ENCODE measurements around the gene PTPRM. TPM values are rescaled to one million over a fixed set of nuclear protein-coding genes. Genes with fewer than 3 reads are reported as not detected.

Gene PTPRM
- total RNA-seq, 1 experiment from 2014 or later = not detected

DNA sequence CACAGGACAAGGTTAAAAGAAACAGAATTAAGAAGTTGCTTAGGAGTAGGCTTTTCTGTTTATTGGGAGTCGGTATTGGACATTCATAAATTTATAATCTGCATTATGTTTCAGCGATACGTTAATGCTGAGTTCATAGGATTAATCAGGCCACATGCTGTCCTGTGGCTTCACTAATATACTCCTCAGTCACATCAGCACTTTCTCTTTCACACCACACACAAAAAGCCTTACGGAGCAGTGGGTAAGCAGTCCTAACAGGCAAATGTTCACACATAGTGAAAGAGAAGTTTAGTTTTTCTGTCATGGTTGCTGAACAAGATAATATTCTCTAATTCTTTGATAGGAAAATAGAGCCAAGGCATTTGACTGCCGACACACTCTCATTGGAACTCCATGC is 630.4 kb downstream of the PTPRM start:
- ChIA-PET POLR2A (ENCODE audit: low non-redundant PET) (no interaction called here), CTCF (no interaction called here)
- BruUV-seq (replicated peaks) = no TSS peak
- peaks cover 13% of the 10 kb centered on the region for H3K9me3 ChIP-seq (ENCODE audit: low read depth, low read length, poor library complexity, severe bottlenecking)
- H3K27ac ChIP-seq (ENCODE audit: low read depth, low read length, poor library complexity, severe bottlenecking) = no peak overlapping the region
- no peak for DNase-seq (ENCODE audit: low spot score)
- no peaks in the 10 kb centered on the region for H3K27me3 ChIP-seq (replicated peaks; ENCODE audit: insufficient read depth, low read depth, low read length, poor library complexity)
- intact Hi-C loops (cut with micrococcal nuclease; ENCODE audit: unreplicated experiment) = no loop called here
- TF ChIP-seq, protein P1, sequence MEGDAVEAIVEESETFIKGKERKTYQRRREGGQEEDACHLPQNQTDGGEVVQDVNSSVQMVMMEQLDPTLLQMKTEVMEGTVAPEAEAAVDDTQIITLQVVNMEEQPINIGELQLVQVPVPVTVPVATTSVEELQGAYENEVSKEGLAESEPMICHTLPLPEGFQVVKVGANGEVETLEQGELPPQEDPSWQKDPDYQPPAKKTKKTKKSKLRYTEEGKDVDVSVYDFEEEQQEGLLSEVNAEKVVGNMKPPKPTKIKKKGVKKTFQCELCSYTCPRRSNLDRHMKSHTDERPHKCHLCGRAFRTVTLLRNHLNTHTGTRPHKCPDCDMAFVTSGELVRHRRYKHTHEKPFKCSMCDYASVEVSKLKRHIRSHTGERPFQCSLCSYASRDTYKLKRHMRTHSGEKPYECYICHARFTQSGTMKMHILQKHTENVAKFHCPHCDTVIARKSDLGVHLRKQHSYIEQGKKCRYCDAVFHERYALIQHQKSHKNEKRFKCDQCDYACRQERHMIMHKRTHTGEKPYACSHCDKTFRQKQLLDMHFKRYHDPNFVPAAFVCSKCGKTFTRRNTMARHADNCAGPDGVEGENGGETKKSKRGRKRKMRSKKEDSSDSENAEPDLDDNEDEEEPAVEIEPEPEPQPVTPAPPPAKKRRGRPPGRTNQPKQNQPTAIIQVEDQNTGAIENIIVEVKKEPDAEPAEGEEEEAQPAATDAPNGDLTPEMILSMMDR (conservative IDR thresholded peaks at IDR 0.05; ENCODE audit: low read depth, low read length) = no peak
- no peak for TF ChIP-seq EZH2 (IDR thresholded peaks at IDR 0.05; ENCODE audit: borderline replicate concordance, low read depth, low read length, poor library complexity, severe bottlenecking)
- no peaks in the 10 kb centered on the region for H3K4me1 ChIP-seq (ENCODE audit: insufficient read depth, low read length, poor library complexity, severe bottlenecking)
- H3K36me3 ChIP-seq (ENCODE audit: insufficient read depth, low read length, poor library complexity, severe bottlenecking) = no peaks in the 10 kb centered on the region
- no peak overlapping the region for H3K4me3 ChIP-seq (ENCODE audit: low read depth, low read length, poor library complexity, severe bottlenecking)

DNA sequence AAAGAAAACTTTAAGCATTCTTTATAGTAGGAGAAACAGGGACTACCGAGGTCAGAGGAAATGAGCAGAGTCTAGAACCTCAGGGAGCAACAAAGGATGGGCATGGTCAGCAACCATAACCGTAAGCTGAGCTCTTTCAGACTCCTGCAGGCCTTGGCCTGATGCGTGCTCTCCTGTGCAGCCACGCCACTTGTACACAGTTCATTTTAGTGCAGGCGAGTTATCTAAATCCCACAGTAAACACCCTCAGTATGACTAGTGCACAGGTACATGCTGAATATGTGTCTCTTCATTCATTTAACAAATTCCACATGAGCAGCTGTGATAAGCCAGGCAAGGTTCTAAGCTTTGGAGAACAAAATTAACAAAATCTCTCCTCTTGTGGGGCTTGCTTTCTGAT is 640.9 kb downstream of the PTPRM start:
- Histone ChIP-seq H3K27me3 (replicated peaks; ENCODE audit: insufficient read depth, low read depth, low read length, poor library complexity) (no peaks in the 10 kb centered on the region), H3K4me3 (ENCODE audit: low read depth, low read length, poor library complexity, severe bottlenecking) (no peak overlapping the region), H3K36me3 (ENCODE audit: insufficient read depth, low read length, poor library complexity, severe bottlenecking) (no peaks in the 10 kb centered on the region), H3K4me1 (ENCODE audit: insufficient read depth, low read length, poor library complexity, severe bottlenecking) (no peaks in the 10 kb centered on the region), H3K9me3 (ENCODE audit: low read depth, low read length, poor library complexity, severe bottlenecking) (no peaks in the 10 kb centered on the region), H3K27ac (ENCODE audit: low read depth, low read length, poor library complexity, severe bottlenecking) (no peak overlapping the region)
- ChIA-PET POLR2A (ENCODE audit: low non-redundant PET) (no interaction called here), CTCF (no interaction called here)
- intact Hi-C loops (cut with micrococcal nuclease; ENCODE audit: unreplicated experiment) = no loop called here
- no TSS peak for BruUV-seq (replicated peaks)
- TF ChIP-seq, protein P1 (conservative IDR thresholded peaks at IDR 0.05; ENCODE audit: low read depth, low read length) = no peak
- no peak for TF ChIP-seq EZH2 (IDR thresholded peaks at IDR 0.05; ENCODE audit: borderline replicate concordance, low read depth, low read length, poor library complexity, severe bottlenecking)
- DNase-seq (ENCODE audit: low spot score) = no peak

DNA sequence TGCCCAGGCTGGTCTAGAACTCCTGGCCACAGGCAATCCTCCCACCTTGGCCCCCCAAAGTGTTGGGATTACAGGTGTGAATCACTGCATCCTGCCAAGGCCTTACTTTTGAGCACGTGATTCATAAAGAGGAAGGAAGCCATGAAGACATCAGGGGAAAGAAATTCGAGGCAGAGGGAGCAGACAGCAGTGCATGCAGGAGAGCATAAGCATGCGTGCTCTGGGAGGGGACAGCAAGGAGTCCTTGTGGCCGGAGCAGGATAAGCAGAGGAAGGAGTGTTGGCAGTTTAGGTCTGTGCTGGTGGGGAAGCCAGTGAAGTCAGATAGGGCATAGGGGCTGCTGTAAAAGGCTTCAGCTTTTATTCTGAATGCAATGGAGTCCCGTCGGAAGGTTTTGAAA is 641.6 kb downstream of the PTPRM start:
- BruUV-seq (replicated peaks) = no TSS peak
- H3K4me1 ChIP-seq (ENCODE audit: insufficient read depth, low read length, poor library complexity, severe bottlenecking) = no peaks in the 10 kb centered on the region
- ChIA-PET CTCF (no interaction called here), POLR2A (ENCODE audit: low non-redundant PET) (no interaction called here)
- no peaks in the 10 kb centered on the region for H3K36me3 ChIP-seq (ENCODE audit: insufficient read depth, low read length, poor library complexity, severe bottlenecking)
- intact Hi-C loops (cut with micrococcal nuclease; ENCODE audit: unreplicated experiment) = no loop called here
- no peak overlapping the region for H3K4me3 ChIP-seq (ENCODE audit: low read depth, low read length, poor library complexity, severe bottlenecking)
- TF ChIP-seq, protein P1 (conservative IDR thresholded peaks at IDR 0.05; ENCODE audit: low read depth, low read length) = no peak
- no peak for TF ChIP-seq EZH2 (IDR thresholded peaks at IDR 0.05; ENCODE audit: borderline replicate concordance, low read depth, low read length, poor library complexity, severe bottlenecking)
- no peaks in the 10 kb centered on the region for H3K9me3 ChIP-seq (ENCODE audit: low read depth, low read length, poor library complexity, severe bottlenecking)
- DNase-seq (ENCODE audit: low spot score) = no peak
- no peaks in the 10 kb centered on the region for H3K27me3 ChIP-seq (replicated peaks; ENCODE audit: insufficient read depth, low read depth, low read length, poor library complexity)
- no peak overlapping the region for H3K27ac ChIP-seq (ENCODE audit: low read depth, low read length, poor library complexity, severe bottlenecking)
